Liver (tissue), 9 donors: ENCODE measurements around the gene THBS2. TPM values are rescaled to one million over a fixed set of nuclear protein-coding genes. Genes with fewer than 3 reads are reported as not detected.

ENCODE experiments used
- DNase-seq: peaks from one replicate; pipeline ENCODE4 v3.0.0-alpha.2; 2017; ENCODE audit warnings: low spot score
- H3K27ac ChIP-seq, 2 donors: one replicate each; pipeline ENCODE4 v1.7.0; 2013; ENCODE audit warnings: inconsistent platforms in 2 of 2, low read length in 2 of 2, control low read depth in 1 of 2, low read depth in 1 of 2, mild to moderate bottlenecking in 1 of 2
- H3K27me3 ChIP-seq, 4 donors: one replicate each; pipeline versions ENCODE4 v1.6.1 to v1.7.0; 2013; ENCODE audit warnings: low read length in 3 of 4, inconsistent platforms in 1 of 4, mild to moderate bottlenecking in 1 of 4, moderate library complexity in 1 of 4; ENCODE audit not compliant: control insufficient read depth in 4 of 4, insufficient read depth in 4 of 4
- H3K36me3 ChIP-seq, 4 donors: one replicate each; pipeline versions ENCODE4 v1.6.1 to v1.7.0; 2013; ENCODE audit warnings: low read length in 3 of 4, mild to moderate bottlenecking in 3 of 4, low read depth in 1 of 4, moderate library complexity in 1 of 4; ENCODE audit not compliant: control insufficient read depth in 4 of 4, insufficient read depth in 3 of 4
- H3K4me1 ChIP-seq, 4 donors: one replicate each; pipeline versions ENCODE4 v1.6.1 to v1.7.0; 2013; ENCODE audit warnings: low read length in 3 of 4, mild to moderate bottlenecking in 3 of 4, moderate library complexity in 1 of 4; ENCODE audit not compliant: control insufficient read depth in 4 of 4, insufficient read depth in 4 of 4
- H3K4me3 ChIP-seq, 3 donors: one replicate each; pipeline versions ENCODE4 v1.6.1 to v1.7.0; 2013; ENCODE audit warnings: low read length in 3 of 3, control low read depth in 1 of 3, low read depth in 1 of 3, mild to moderate bottlenecking in 1 of 3
- H3K9ac ChIP-seq, 2 donors: one replicate each; pipeline ENCODE4 v1.7.0; 2013; ENCODE audit warnings: low read length in 2 of 2, mild to moderate bottlenecking in 2 of 2, moderate library complexity in 2 of 2, control low read depth in 1 of 2, low read depth in 1 of 2
- H3K9me3 ChIP-seq, 4 donors: one replicate each; pipeline versions ENCODE4 v1.6.1 to v1.7.0; 2013; ENCODE audit warnings: low read length in 3 of 4; ENCODE audit not compliant: control insufficient read depth in 4 of 4
- ATF3 ChIP-seq: IDR thresholded peaks from 2 replicates; pipeline ENCODE4 v1.6.1; 2016; ENCODE audit warnings: antibody characterized with exemption
- CTCF ChIP-seq: fragments of 150-350 bp; IDR thresholded peaks from 2 replicates; pipeline ENCODE4 v1.5.1; 2017; ENCODE audit warnings: improper control_type of control experiment, low read depth, low read length; ENCODE audit not compliant: missing input control
- EGR1 ChIP-seq, 2 donors: IDR thresholded peaks; 2 replicates each; pipeline ENCODE4 v1.6.1; 2016 to 2018; ENCODE audit warnings: antibody characterized with exemption in 2 of 2, low read depth in 2 of 2
- FOXA1 ChIP-seq: IDR thresholded peaks from 2 replicates; pipeline ENCODE4 v1.6.1; 2016; ENCODE audit warnings: antibody characterized with exemption
- FOXA2 ChIP-seq: IDR thresholded peaks from 2 replicates; pipeline ENCODE4 v1.6.1; 2016; ENCODE audit warnings: antibody characterized with exemption
- GABPA ChIP-seq, 2 donors: IDR thresholded peaks in 1 of 2; conservative IDR thresholded peaks in 1 of 2; 2 replicates each; pipeline ENCODE4 v1.6.1; 2016; ENCODE audit warnings: antibody characterized with exemption in 2 of 2, mild to moderate bottlenecking in 1 of 2, moderate library complexity in 1 of 2
- HNF4A ChIP-seq, 2 donors: conservative IDR thresholded peaks; 2 replicates each; pipeline ENCODE4 v1.6.1; 2016; ENCODE audit warnings: antibody characterized with exemption in 2 of 2, mild to moderate bottlenecking in 2 of 2
- HNF4G ChIP-seq: IDR thresholded peaks from 2 replicates; pipeline ENCODE4 v1.6.1; 2016; ENCODE audit warnings: antibody characterized with exemption
- JUND ChIP-seq, 2 donors: IDR thresholded peaks; 2 replicates each; pipeline ENCODE4 v1.6.1; 2016; ENCODE audit warnings: antibody characterized with exemption in 2 of 2
- NR2F2 ChIP-seq: IDR thresholded peaks from 2 replicates; pipeline ENCODE4 v1.6.1; 2016; ENCODE audit warnings: antibody characterized with exemption
- RAD21 ChIP-seq, 2 donors: IDR thresholded peaks; 2 replicates each; pipeline ENCODE4 v1.6.1; 2016; ENCODE audit warnings: antibody characterized with exemption in 2 of 2, mild to moderate bottlenecking in 2 of 2
- RXRA ChIP-seq, 2 donors: IDR thresholded peaks; 2 replicates each; pipeline ENCODE4 v1.6.1; 2017 to 2018; ENCODE audit warnings: antibody characterized with exemption in 2 of 2, mild to moderate bottlenecking in 1 of 2
- TAF1 ChIP-seq: conservative IDR thresholded peaks from 2 replicates; pipeline ENCODE4 v1.6.1; 2016; ENCODE audit warnings: antibody characterized with exemption, mild to moderate bottlenecking
- YY1 ChIP-seq: IDR thresholded peaks from 2 replicates; pipeline ENCODE4 v1.6.1; 2016; ENCODE audit warnings: antibody characterized with exemption, mild to moderate bottlenecking
- WGBS: extraction: QIAGEN DNeasy Blood & Tissue Kit; methylation state at CpG from one replicate; pipeline ENCODE4 v1.1.7; 2013; 5-methylcytosine and 5-hydroxymethylcytosine counted together
- polyA plus RNA-seq, 2 donors: library from polyadenylated mRNA; stranded (reverse) in 1 of 2; unstranded in 1 of 2; fragments of 200-250 nt in 1 of 2; fragments of >200 nt in 1 of 2; fragmentation: Nextera tagmentation in 1 of 2; extraction: Ambion mirVana in 1 of 2; gene quantifications; one replicate each; pipeline versions ENCODE4 v1.2.1 to v1.2.3, GENCODE V29; 2013 to 2015
- total RNA-seq, 2 donors: library from RNA; depleted of rRNA; stranded (reverse); fragments of >200 nt; gene quantifications; one replicate each; pipeline ENCODE4 v1.2.3, GENCODE V29; 2014
- TF ChIP-seq, protein P1 (sequence below): IDR thresholded peaks from 2 replicates; pipeline ENCODE4 v1.6.1; 2016; ENCODE audit warnings: antibody characterized with exemption
- TF ChIP-seq, protein P2 (sequence below): IDR thresholded peaks from 2 replicates; pipeline ENCODE4 v1.6.1; 2016; ENCODE audit warnings: antibody characterized with exemption, mild to moderate bottlenecking
- TF ChIP-seq, protein P3 (sequence below): IDR thresholded peaks from 2 replicates; pipeline ENCODE4 v1.6.1; 2016; ENCODE audit warnings: antibody characterized with exemption
- donor health status: healthy.
- donor health status: healthy.
- donor health status: healthy.
- donor health status: healthy.
- donor health status: healthy.

Gene THBS2
- total and polyA plus RNA-seq, 4 donors = 0.35 to 7.6 (median 6.2) TPM

- H3K27me3 ChIP-seq = no peaks in the 10 kb centered on the region
- no peaks in the 10 kb centered on the region for H3K36me3 ChIP-seq
- no peaks in the 10 kb centered on the region for H3K9me3 ChIP-seq
- H3K9ac ChIP-seq = no peak overlapping the region
- no peak overlapping the region for H3K27ac ChIP-seq
- no peak for DNase-seq
- TF ChIP-seq EGR1 (IDR thresholded peaks at IDR 0.05; ENCODE audit: low read depth in 2 of 2) (no peak), HNF4G (no peak), YY1 (no peak), FOXA1 (no peak), RXRA (IDR thresholded peaks at IDR 0.05) (no peak), HNF4A (conservative IDR thresholded peaks at IDR 0.05) (no peak), RAD21 (IDR thresholded peaks at IDR 0.05) (no peak), FOXA2 (no peak), TAF1 (no peak), ATF3 (no peak)
- TF ChIP-seq, protein P1, sequence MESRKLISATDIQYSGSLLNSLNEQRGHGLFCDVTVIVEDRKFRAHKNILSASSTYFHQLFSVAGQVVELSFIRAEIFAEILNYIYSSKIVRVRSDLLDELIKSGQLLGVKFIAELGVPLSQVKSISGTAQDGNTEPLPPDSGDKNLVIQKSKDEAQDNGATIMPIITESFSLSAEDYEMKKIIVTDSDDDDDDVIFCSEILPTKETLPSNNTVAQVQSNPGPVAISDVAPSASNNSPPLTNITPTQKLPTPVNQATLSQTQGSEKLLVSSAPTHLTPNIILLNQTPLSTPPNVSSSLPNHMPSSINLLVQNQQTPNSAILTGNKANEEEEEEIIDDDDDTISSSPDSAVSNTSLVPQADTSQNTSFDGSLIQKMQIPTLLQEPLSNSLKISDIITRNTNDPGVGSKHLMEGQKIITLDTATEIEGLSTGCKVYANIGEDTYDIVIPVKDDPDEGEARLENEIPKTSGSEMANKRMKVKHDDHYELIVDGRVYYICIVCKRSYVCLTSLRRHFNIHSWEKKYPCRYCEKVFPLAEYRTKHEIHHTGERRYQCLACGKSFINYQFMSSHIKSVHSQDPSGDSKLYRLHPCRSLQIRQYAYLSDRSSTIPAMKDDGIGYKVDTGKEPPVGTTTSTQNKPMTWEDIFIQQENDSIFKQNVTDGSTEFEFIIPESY = no peak
- TF ChIP-seq, protein P2, sequence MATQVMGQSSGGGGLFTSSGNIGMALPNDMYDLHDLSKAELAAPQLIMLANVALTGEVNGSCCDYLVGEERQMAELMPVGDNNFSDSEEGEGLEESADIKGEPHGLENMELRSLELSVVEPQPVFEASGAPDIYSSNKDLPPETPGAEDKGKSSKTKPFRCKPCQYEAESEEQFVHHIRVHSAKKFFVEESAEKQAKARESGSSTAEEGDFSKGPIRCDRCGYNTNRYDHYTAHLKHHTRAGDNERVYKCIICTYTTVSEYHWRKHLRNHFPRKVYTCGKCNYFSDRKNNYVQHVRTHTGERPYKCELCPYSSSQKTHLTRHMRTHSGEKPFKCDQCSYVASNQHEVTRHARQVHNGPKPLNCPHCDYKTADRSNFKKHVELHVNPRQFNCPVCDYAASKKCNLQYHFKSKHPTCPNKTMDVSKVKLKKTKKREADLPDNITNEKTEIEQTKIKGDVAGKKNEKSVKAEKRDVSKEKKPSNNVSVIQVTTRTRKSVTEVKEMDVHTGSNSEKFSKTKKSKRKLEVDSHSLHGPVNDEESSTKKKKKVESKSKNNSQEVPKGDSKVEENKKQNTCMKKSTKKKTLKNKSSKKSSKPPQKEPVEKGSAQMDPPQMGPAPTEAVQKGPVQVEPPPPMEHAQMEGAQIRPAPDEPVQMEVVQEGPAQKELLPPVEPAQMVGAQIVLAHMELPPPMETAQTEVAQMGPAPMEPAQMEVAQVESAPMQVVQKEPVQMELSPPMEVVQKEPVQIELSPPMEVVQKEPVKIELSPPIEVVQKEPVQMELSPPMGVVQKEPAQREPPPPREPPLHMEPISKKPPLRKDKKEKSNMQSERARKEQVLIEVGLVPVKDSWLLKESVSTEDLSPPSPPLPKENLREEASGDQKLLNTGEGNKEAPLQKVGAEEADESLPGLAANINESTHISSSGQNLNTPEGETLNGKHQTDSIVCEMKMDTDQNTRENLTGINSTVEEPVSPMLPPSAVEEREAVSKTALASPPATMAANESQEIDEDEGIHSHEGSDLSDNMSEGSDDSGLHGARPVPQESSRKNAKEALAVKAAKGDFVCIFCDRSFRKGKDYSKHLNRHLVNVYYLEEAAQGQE = no peak
- no peak overlapping the region for H3K4me3 ChIP-seq
- no peaks in the 10 kb centered on the region for H3K4me1 ChIP-seq
- 44% methylated on average over 1 of the region's 1 CpG for WGBS
Observed at GRCh38 chr6:169271877-169272216, 18.2 kb upstream of the THBS2 start.

- no peak for DNase-seq
- 64% methylated on average over 10 of the region's 10 CpGs for WGBS
- no peaks in the 10 kb centered on the region for H3K9me3 ChIP-seq
- TF ChIP-seq NR2F2 (no peak), TAF1 (no peak), EGR1 (IDR thresholded peaks at IDR 0.05; ENCODE audit: low read depth in 2 of 2) (no peak), ATF3 (no peak), RAD21 (IDR thresholded peaks at IDR 0.05) (no peak), CTCF (no peak), GABPA (IDR thresholded peaks at IDR 0.05 in 1 of 2, conservative IDR thresholded peaks at IDR 0.05 in 1 of 2) (no peak), HNF4A (conservative IDR thresholded peaks at IDR 0.05) (no peak), FOXA2 (no peak), FOXA1 (no peak), JUND (IDR thresholded peaks at IDR 0.05) (no peak), RXRA (IDR thresholded peaks at IDR 0.05) (no peak)
- TF ChIP-seq, protein P3, sequence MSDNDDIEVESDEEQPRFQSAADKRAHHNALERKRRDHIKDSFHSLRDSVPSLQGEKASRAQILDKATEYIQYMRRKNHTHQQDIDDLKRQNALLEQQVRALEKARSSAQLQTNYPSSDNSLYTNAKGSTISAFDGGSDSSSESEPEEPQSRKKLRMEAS = no peak
- TF ChIP-seq, protein P1 = no peak
- TF ChIP-seq, protein P2 = no peak
Observed at GRCh38 chr6:169271158-169271876, 17.7 kb upstream of the THBS2 start.

More at GRCh38 chr6:169271158-169271876, 17.7 kb upstream of the THBS2 start:
- no peaks in the 10 kb centered on the region for H3K27me3 ChIP-seq
- H3K27ac ChIP-seq = no peak overlapping the region
- no peaks in the 10 kb centered on the region for H3K4me1 ChIP-seq
- H3K9ac ChIP-seq = no peak overlapping the region
- no peaks in the 10 kb centered on the region for H3K36me3 ChIP-seq
- H3K4me3 ChIP-seq = no peak overlapping the region
